ENCODE measurements around the gene SETD7. TPM values are rescaled to one million over a fixed set of nuclear protein-coding genes. Genes with fewer than 3 reads are reported as not detected.
A peak's percentile ranks its signal among the peaks of the same experiment; 100 is the strongest.

SETD7 gene
- total RNA-seq, 4 donors from 2014 or later: 23.4 to 50.7 (median 39.6) TPM

DNA sequence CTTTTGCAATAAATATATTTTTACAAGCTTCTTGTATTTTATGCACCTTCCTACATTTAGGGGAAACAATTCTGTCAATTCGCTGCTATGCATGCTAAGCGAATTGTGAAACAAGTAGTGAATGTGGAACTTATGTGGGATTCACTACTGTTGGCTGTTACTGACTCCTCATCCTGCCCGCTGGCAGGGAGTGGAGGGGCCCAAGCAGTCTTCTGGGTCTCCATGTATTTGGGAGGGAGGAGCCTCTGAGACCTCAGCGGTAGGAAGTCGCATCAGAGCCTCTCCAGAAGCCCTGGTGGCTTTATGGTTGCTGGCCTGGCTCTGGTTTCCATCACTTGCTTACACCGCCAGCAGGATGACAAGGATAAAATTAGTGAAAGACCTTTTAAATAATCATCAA lies 3.7 kb upstream of the SETD7 start:
- no peaks in the 10 kb centered on the region for H3K9me3 ChIP-seq
- H3K27me3 ChIP-seq: peaks cover 0 to 15% (median 0%) of the 10 kb centered on the region in 4 donors
- no peak for DNase-seq
- intact Hi-C loops (cut with DNase I): no loop called here
- TF ChIP-seq, protein P1, sequence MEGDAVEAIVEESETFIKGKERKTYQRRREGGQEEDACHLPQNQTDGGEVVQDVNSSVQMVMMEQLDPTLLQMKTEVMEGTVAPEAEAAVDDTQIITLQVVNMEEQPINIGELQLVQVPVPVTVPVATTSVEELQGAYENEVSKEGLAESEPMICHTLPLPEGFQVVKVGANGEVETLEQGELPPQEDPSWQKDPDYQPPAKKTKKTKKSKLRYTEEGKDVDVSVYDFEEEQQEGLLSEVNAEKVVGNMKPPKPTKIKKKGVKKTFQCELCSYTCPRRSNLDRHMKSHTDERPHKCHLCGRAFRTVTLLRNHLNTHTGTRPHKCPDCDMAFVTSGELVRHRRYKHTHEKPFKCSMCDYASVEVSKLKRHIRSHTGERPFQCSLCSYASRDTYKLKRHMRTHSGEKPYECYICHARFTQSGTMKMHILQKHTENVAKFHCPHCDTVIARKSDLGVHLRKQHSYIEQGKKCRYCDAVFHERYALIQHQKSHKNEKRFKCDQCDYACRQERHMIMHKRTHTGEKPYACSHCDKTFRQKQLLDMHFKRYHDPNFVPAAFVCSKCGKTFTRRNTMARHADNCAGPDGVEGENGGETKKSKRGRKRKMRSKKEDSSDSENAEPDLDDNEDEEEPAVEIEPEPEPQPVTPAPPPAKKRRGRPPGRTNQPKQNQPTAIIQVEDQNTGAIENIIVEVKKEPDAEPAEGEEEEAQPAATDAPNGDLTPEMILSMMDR (IDR thresholded peaks at IDR 0.05): no peak
- TF ChIP-seq POLR2A (IDR thresholded peaks at IDR 0.05): no peak
- no peak overlapping the region for H3K4me3 ChIP-seq
- H3K27ac ChIP-seq: peak overlapping the region in 1 of 4 donors; percentile 62
- H3K4me1 ChIP-seq: peaks cover 7 to 50% (median 16%) of the 10 kb centered on the region in 3 donors
- 83 to 90% methylated on average over 6 of the region's 6 CpGs for WGBS, 2 donors
- H3K36me3 ChIP-seq: no peaks in the 10 kb centered on the region

DNA sequence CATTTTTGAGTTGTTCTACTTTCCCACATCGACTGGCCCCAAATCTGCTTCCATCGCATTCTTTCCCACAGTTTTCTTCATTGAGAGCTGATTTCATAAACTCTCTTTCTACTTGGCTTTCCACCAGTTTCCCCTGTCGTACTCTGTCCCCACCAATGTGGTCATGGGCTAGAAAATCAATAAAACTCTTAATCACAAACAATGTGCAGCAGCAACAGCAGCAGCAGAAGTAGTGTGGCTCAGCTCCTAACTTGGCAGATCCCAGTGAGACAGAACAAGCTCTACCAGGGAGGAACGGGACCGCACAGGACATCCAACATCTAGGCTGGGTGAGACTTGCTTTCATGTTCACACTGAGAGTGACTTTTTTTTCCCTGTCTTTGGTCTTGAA lies 3.1 kb upstream of the SETD7 start:
- H3K4me1 ChIP-seq: peaks cover 7 to 56% (median 18%) of the 10 kb centered on the region in 3 donors
- intact Hi-C loops (cut with DNase I): no loop called here
- TF ChIP-seq, protein P1 (IDR thresholded peaks at IDR 0.05): no peak
- TF ChIP-seq POLR2A (IDR thresholded peaks at IDR 0.05): no peak
- H3K27ac ChIP-seq: no peak overlapping the region
- DNase-seq: no peak
- WGBS, 2 donors: 39 to 45% methylated on average over 4 to 5 of the region's 5 CpGs
- H3K9me3 ChIP-seq: no peaks in the 10 kb centered on the region
- peaks cover 0 to 15% (median 0%) of the 10 kb centered on the region in 4 donors for H3K27me3 ChIP-seq
- no peaks in the 10 kb centered on the region for H3K36me3 ChIP-seq
- no peak overlapping the region for H3K4me3 ChIP-seq

GRCh38 chr4:139558235-139559088 lies 2.4 kb upstream of the SETD7 start:
- Histone ChIP-seq H3K27ac (peak overlapping the region in 1 of 4 donors; percentile 6), H3K4me1 (peaks cover 7 to 63% (median 24%) of the 10 kb centered on the region in 3 donors), H3K9me3 (no peaks in the 10 kb centered on the region), H3K36me3 (no peaks in the 10 kb centered on the region), H3K27me3 (peaks cover 0 to 15% (median 0%) of the 10 kb centered on the region in 4 donors), H3K4me3 (no peak overlapping the region)
- WGBS, 2 donors: 75 to 81% methylated on average over 6 to 10 of the region's 12 CpGs
- no peak for TF ChIP-seq POLR2A (IDR thresholded peaks at IDR 0.05)
- TF ChIP-seq, protein P1 (IDR thresholded peaks at IDR 0.05): no peak
- intact Hi-C loops (cut with DNase I): no loop called here
- no peak for DNase-seq

GRCh38 chr4:139557556-139558110 lies 1.6 kb upstream of the SETD7 start:
- H3K4me3 ChIP-seq: peak overlapping the region; percentile 63 to 97 (median 82)
- H3K27ac ChIP-seq: peak overlapping the region; percentile 94 to 99 (median 96)
- no peak for DNase-seq
- H3K9me3 ChIP-seq: no peaks in the 10 kb centered on the region
- TF ChIP-seq POLR2A (IDR thresholded peaks at IDR 0.05): no peak
- TF ChIP-seq, protein P1 (IDR thresholded peaks at IDR 0.05): no peak
- intact Hi-C loops (cut with DNase I): no loop called here
- peaks cover 0 to 15% (median 0%) of the 10 kb centered on the region in 4 donors for H3K27me3 ChIP-seq
- H3K36me3 ChIP-seq: no peaks in the 10 kb centered on the region
- peaks cover 7 to 71% (median 28%) of the 10 kb centered on the region in 3 donors for H3K4me1 ChIP-seq
- WGBS, 2 donors: 31 to 34% methylated on average over 3 of the region's 3 CpGs

Measured in esophagus squamous epithelium (tissue), 5 donors.